ENCODE measurements around the gene EBF3. TPM values are rescaled to one million over a fixed set of nuclear protein-coding genes. Genes with fewer than 3 reads are reported as not detected.

EBF3 gene
- total RNA-seq, 4 donors from 2014 or later, result 1.5 to 4.1 (median 1.9) TPM; not detected in 1

GRCh38 chr10:129883029-129883428 lies 81.0 kb downstream of the EBF3 start:
- H3K9me3 ChIP-seq, result no peaks in the 10 kb centered on the region
- no peak overlapping the region for H3K4me3 ChIP-seq
- H3K27ac ChIP-seq, result no peak overlapping the region
- no peaks in the 10 kb centered on the region for H3K4me1 ChIP-seq
- no peak for TF ChIP-seq CTCF (IDR thresholded peaks at IDR 0.05)
- no peak for TF ChIP-seq POLR2A (IDR thresholded peaks at IDR 0.05)
- no peaks in the 10 kb centered on the region for H3K27me3 ChIP-seq
- no peaks in the 10 kb centered on the region for H3K36me3 ChIP-seq
- DNase-seq, result no peak

GRCh38 chr10:129882291-129883010 lies 81.6 kb downstream of the EBF3 start:
- no peaks in the 10 kb centered on the region for H3K4me1 ChIP-seq
- no peak for DNase-seq
- TF ChIP-seq CTCF (IDR thresholded peaks at IDR 0.05) (no peak), POLR2A (IDR thresholded peaks at IDR 0.05) (no peak)

GRCh38 chr10:129881641-129882040 lies 82.4 kb downstream of the EBF3 start:
- TF ChIP-seq POLR2A (IDR thresholded peaks at IDR 0.05) (no peak), CTCF (IDR thresholded peaks at IDR 0.05) (no peak)

More at GRCh38 chr10:129882291-129883010, 81.6 kb downstream of the EBF3 start:
- Histone ChIP-seq H3K9me3 (no peaks in the 10 kb centered on the region), H3K4me3 (no peak overlapping the region), H3K27ac (no peak overlapping the region), H3K27me3 (no peaks in the 10 kb centered on the region), H3K36me3 (no peaks in the 10 kb centered on the region)

GRCh38 chr10:129880191-129880870 lies 83.7 kb downstream of the EBF3 start:
- no peak overlapping the region for H3K27ac ChIP-seq
- no peaks in the 10 kb centered on the region for H3K9me3 ChIP-seq
- no peaks in the 10 kb centered on the region for H3K36me3 ChIP-seq
- no peak overlapping the region for H3K4me3 ChIP-seq
- H3K27me3 ChIP-seq, result no peaks in the 10 kb centered on the region
- no peak for DNase-seq
- TF ChIP-seq CTCF (IDR thresholded peaks at IDR 0.05) (no peak), POLR2A (IDR thresholded peaks at IDR 0.05) (no peak)
- no peaks in the 10 kb centered on the region for H3K4me1 ChIP-seq

More at GRCh38 chr10:129881641-129882040, 82.4 kb downstream of the EBF3 start:
- no peaks in the 10 kb centered on the region for H3K27me3 ChIP-seq
- DNase-seq, result no peak
- no peaks in the 10 kb centered on the region for H3K9me3 ChIP-seq
- H3K4me1 ChIP-seq, result no peaks in the 10 kb centered on the region
- no peak overlapping the region for H3K27ac ChIP-seq
- no peaks in the 10 kb centered on the region for H3K36me3 ChIP-seq
- H3K4me3 ChIP-seq, result no peak overlapping the region

- H3K36me3 ChIP-seq, result no peaks in the 10 kb centered on the region
- no peaks in the 10 kb centered on the region for H3K4me1 ChIP-seq
- no peaks in the 10 kb centered on the region for H3K9me3 ChIP-seq
- TF ChIP-seq CTCF (IDR thresholded peaks at IDR 0.05), result no peak
- TF ChIP-seq POLR2A (IDR thresholded peaks at IDR 0.05), result no peak
- no peak overlapping the region for H3K4me3 ChIP-seq
- no peaks in the 10 kb centered on the region for H3K27me3 ChIP-seq
- H3K27ac ChIP-seq, result no peak overlapping the region
- no peak for DNase-seq
Observed at GRCh38 chr10:129879655-129880054, 84.4 kb downstream of the EBF3 start.

Measured in Peyer's patch (tissue), 4 donors.